ENCODE data around the gene RBM6.
"Not testable (repeated sequence)": the region's sequence is repeated elsewhere in the genome, so short reads cannot be mapped to it uniquely, and the experiment has no call there.

Gene RBM6

DNA sequence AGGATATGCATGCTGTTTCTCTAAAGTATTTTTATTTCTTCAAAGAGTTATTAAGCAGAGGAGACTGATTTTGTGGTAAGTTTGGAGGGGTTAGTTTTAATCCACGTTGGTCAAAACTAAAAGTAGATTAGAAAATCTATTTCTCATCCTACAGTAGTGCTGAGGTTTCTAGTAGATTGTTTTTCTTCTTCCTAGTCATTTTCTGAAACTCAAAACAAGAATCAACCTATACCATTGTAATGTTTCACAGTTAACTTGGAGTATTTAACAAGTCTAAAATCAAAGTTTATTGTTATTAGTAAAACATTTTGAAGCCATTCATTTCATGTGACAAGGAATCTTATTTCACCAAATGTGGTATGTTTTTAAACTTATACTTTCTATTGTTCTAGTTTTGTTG is 57.9 kb downstream of the RBM6 start:
- Histone ChIP-seq H3K36me3 (ENCODE audit: insufficient read depth, low read length) (peaks cover 45% of the 10 kb centered on the region), H3K27me3 (ENCODE audit: insufficient read depth, low read length) (no peaks in the 10 kb centered on the region), H3K4me1 (ENCODE audit: insufficient read depth, low read length) (peaks cover 14% of the 10 kb centered on the region), H3K4me3 (ENCODE audit: low read length) (no peak overlapping the region), H3K27ac (ENCODE audit: low read depth, low read length) (no peak overlapping the region), H3K9ac (ENCODE audit: low read depth, low read length) (no peak overlapping the region), H3K9me3 (ENCODE audit: insufficient read depth, low read depth, low read length) (no peaks in the 10 kb centered on the region)
- no CpG with 5 or more reads among the region's 1 CpG for WGBS

DNA sequence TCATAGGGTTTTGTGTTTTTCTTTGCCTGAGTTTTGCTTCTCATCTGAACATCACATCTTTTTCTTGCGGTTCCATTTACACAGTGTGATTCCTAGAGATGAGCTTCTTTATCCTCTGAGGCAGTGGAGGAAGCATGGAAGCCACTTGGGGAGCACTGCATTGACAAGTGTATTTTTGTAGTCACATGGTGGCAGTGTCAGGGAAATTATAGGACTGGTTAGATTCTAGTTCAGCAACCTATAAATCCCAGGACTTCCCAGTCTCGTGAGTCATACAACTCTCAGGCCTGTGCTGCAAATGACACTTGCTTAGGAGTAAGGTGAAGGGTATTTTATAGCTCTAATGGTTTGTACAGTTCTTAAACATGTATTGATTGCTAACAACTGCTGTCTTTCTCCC is 58.4 kb downstream of the RBM6 start:
- 90% methylated on average over 2 of the region's 2 CpGs for WGBS
- H3K4me1 ChIP-seq (ENCODE audit: insufficient read depth, low read length), result peaks cover 18% of the 10 kb centered on the region
- H3K27ac ChIP-seq (ENCODE audit: low read depth, low read length), result no peak overlapping the region
- H3K27me3 ChIP-seq (ENCODE audit: insufficient read depth, low read length), result no peaks in the 10 kb centered on the region
- no peak overlapping the region for H3K4me3 ChIP-seq (ENCODE audit: low read length)
- no peaks in the 10 kb centered on the region for H3K9me3 ChIP-seq (ENCODE audit: insufficient read depth, low read depth, low read length)
- peaks cover 45% of the 10 kb centered on the region for H3K36me3 ChIP-seq (ENCODE audit: insufficient read depth, low read length)
- H3K9ac ChIP-seq (ENCODE audit: low read depth, low read length), result no peak overlapping the region

DNA sequence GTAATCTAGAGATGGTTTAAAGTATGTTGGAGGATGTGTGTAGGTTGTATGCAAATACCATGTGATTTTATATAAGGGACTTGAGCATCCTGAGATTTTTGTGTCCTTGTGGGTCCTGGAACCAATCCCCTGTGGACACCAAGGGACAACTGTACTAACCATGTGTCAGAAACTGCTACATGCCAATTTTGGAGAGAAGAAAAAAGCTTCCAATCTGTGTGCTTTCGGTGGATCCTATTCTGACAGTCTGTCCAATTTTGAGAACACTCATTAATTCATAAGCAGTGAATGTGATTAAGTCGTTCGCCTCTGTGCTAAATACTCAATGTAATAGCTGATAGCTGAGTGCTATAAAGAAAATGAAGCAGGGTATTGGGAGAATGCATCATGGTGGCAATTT is 61.6 kb downstream of the RBM6 start:
- 98% methylated on average over 3 of the region's 3 CpGs for WGBS
- Histone ChIP-seq H3K27ac (ENCODE audit: low read depth, low read length) (no peak overlapping the region), H3K36me3 (ENCODE audit: insufficient read depth, low read length) (peaks cover 47% of the 10 kb centered on the region)

DNA sequence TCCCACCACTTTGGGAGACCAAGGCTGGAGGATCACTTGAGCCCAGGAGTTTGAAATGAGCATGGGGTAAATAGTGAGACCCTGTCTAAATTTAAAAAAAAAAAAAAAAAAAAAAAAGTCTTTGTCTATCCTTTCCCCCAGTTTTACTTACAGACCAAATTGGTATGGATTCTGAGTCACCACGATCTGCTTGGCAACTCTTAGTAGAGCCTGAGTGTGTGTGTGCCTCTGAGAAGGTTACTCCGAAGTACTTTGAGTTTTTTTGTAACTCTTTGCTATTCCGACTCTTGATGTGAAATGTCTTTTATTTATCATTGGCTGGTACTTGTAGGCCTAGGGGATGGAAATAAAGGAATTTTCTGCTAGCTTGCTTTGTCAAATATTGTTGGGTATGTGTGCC is 63.3 kb downstream of the RBM6 start:
- Histone ChIP-seq H3K27me3 (ENCODE audit: insufficient read depth, low read length) (no peaks in the 10 kb centered on the region), H3K4me1 (ENCODE audit: insufficient read depth, low read length) (peaks cover 13% of the 10 kb centered on the region), H3K9me3 (ENCODE audit: insufficient read depth, low read depth, low read length) (no peaks in the 10 kb centered on the region), H3K27ac (ENCODE audit: low read depth, low read length) (no peak overlapping the region), H3K4me3 (ENCODE audit: low read length) (no peak overlapping the region), H3K36me3 (ENCODE audit: insufficient read depth, low read length) (peaks cover 40% of the 10 kb centered on the region), H3K9ac (ENCODE audit: low read depth, low read length) (no peak overlapping the region)
- 92% methylated on average over 3 of the region's 3 CpGs for WGBS

More for the DNA sequence above, 61.6 kb downstream of the RBM6 start:
- peaks cover 16% of the 10 kb centered on the region for H3K4me1 ChIP-seq (ENCODE audit: insufficient read depth, low read length)
- no peak overlapping the region for H3K9ac ChIP-seq (ENCODE audit: low read depth, low read length)
- H3K27me3 ChIP-seq (ENCODE audit: insufficient read depth, low read length), result no peaks in the 10 kb centered on the region
- no peak overlapping the region for H3K4me3 ChIP-seq (ENCODE audit: low read length)
- no peaks in the 10 kb centered on the region for H3K9me3 ChIP-seq (ENCODE audit: insufficient read depth, low read depth, low read length)

DNA sequence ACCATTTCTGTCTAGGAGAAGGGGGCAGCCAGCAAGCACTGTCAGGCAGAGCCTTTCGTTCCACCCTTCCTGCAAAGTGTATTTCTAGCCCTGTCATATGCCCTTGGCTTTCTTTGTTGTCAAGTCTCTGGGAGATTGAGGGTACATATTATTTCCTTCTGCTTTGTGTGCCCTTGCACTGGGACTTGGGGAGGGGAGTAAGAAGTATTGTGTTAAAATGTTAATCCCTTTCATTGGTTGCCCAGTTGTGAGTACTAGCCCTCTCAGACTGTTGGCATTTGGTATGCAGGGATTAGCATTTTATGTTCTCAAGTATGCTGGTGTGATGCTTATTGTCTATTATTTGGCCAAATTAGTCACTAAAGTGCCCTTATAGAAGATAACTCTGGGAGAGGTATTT is 63.9 kb downstream of the RBM6 start:
- 33% methylated on average over 1 of the region's 1 CpG for WGBS
- Histone ChIP-seq H3K27ac (ENCODE audit: low read depth, low read length) (no peak overlapping the region), H3K36me3 (ENCODE audit: insufficient read depth, low read length) (peaks cover 38% of the 10 kb centered on the region), H3K9ac (ENCODE audit: low read depth, low read length) (no peak overlapping the region), H3K4me1 (ENCODE audit: insufficient read depth, low read length) (peaks cover 12% of the 10 kb centered on the region), H3K27me3 (ENCODE audit: insufficient read depth, low read length) (no peaks in the 10 kb centered on the region), H3K9me3 (ENCODE audit: insufficient read depth, low read depth, low read length) (no peaks in the 10 kb centered on the region), H3K4me3 (ENCODE audit: low read length) (no peak overlapping the region)

DNA sequence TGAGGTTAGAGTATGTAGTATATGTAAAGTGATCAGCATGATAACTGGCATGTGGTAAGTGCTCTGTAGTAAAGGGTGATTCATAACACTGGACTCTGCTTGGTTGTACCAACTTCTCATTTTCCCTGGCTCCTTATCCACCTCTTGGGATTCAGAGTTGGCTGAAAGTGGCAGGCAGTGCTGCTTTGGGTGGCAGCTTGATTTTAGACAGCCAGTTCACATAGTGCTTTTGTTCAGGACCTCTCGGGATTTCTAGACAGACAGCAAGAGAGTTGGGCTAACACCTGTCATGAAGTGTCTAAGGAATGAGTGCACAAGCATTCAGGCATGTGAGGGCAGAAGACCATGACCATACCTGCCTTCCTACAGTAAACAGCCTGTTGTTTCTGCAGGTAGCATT is 69.0 kb downstream of the RBM6 start:
- Histone ChIP-seq H3K4me1 (ENCODE audit: insufficient read depth, low read length) (peaks cover 3% of the 10 kb centered on the region), H3K27me3 (ENCODE audit: insufficient read depth, low read length) (no peaks in the 10 kb centered on the region), H3K4me3 (ENCODE audit: low read length) (no peak overlapping the region), H3K36me3 (ENCODE audit: insufficient read depth, low read length) (peaks cover 20% of the 10 kb centered on the region; the same call in 1 of the 2 replicates), H3K27ac (ENCODE audit: low read depth, low read length) (no peak overlapping the region), H3K9ac (ENCODE audit: low read depth, low read length) (no peak overlapping the region), H3K9me3 (ENCODE audit: insufficient read depth, low read depth, low read length) (no peaks in the 10 kb centered on the region)
- WGBS, result 93% methylated on average over 1 of the region's 1 CpG

DNA sequence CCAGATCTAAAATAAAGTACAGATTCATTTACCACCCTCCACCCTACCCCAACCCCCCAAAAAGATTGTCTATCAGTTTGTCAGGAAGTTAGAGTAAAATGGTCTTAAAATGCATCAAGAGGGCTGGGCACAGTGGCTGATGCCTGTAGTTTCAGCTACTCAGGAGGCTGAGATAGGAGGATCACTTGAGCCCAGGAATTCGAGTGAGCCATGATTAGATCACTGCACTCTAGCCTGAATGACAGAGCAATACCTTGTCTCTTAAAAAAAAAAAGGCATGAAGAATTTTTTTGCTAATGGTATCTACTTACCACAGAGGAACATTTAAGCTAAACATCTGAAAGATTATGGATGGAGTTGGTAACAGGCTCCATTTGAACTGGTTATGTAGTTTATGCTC is 71.0 kb downstream of the RBM6 start:
- H3K4me3 ChIP-seq (ENCODE audit: low read length), result no peak overlapping the region
- H3K4me1 ChIP-seq (ENCODE audit: insufficient read depth, low read length), result no peaks in the 10 kb centered on the region
- no peak overlapping the region for H3K9ac ChIP-seq (ENCODE audit: low read depth, low read length)
- no peak overlapping the region for H3K27ac ChIP-seq (ENCODE audit: low read depth, low read length)
- H3K9me3 ChIP-seq (ENCODE audit: insufficient read depth, low read depth, low read length), result no peaks in the 10 kb centered on the region
- peaks cover 21% of the 10 kb centered on the region; the same call in 1 of the 2 replicates for H3K36me3 ChIP-seq (ENCODE audit: insufficient read depth, low read length)
- 77% methylated on average over 1 of the region's 1 CpG for WGBS
- H3K27me3 ChIP-seq (ENCODE audit: insufficient read depth, low read length), result no peaks in the 10 kb centered on the region

DNA sequence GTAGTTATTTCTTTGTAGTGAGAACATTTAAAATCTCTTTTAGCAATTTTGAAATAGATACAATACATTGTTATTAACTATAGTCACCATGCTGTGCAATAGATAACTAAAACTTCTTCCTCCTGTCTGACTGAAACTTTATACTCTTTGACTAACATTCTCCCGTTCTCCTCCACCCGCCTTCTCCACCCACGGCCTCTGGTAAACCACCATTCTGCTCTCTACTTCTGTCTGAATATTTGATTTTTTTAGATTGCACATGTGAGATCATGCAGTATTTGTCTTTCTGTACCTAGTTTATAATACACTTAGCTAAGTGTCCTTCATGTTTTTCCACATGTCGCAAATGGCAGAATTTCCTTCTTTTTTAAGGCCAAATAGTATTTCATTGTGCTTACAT is 76.0 kb downstream of the RBM6 start:
- WGBS, result over 99% methylated on average over 4 of the region's 4 CpGs
- Histone ChIP-seq H3K36me3 (ENCODE audit: insufficient read depth, low read length) (peaks cover 32% of the 10 kb centered on the region; the same call in 1 of the 2 replicates), H3K4me3 (ENCODE audit: low read length) (no peak overlapping the region), H3K27me3 (ENCODE audit: insufficient read depth, low read length) (no peaks in the 10 kb centered on the region), H3K9ac (ENCODE audit: low read depth, low read length) (no peak overlapping the region), H3K27ac (ENCODE audit: low read depth, low read length) (no peak overlapping the region), H3K9me3 (ENCODE audit: insufficient read depth, low read depth, low read length) (no peaks in the 10 kb centered on the region), H3K4me1 (ENCODE audit: insufficient read depth, low read length) (no peaks in the 10 kb centered on the region)

DNA sequence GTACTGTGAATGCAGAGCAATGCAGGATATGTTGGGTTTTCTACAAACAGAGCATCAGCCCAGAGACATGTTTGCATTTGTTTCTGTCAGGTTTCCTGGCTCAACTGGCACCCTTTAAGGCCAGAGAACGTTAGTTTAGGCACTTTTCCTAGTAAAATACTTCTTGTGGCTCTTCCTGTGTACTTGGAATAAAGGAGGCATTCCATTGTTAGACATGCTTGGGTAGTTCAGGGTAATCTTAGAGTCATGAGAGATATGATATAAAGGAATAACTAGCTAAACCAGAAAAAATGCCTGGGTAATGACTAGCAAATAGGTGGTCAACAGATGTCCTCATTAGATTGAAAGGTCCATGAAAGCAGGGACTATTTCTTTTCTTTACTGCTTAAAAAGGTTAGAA is 88.4 kb downstream of the RBM6 start:
- peaks cover 7% of the 10 kb centered on the region for H3K36me3 ChIP-seq (ENCODE audit: insufficient read depth, low read length)
- no peaks in the 10 kb centered on the region for H3K27me3 ChIP-seq (ENCODE audit: insufficient read depth, low read length)
- WGBS, result 90% methylated on average over 1 of the region's 1 CpG
- no peak overlapping the region for H3K9ac ChIP-seq (ENCODE audit: low read depth, low read length)
- H3K9me3 ChIP-seq (ENCODE audit: insufficient read depth, low read depth, low read length), result no peaks in the 10 kb centered on the region
- 0 out of 2 replicates have a peak, but pooled peaks cover 4% of the 10 kb centered on the region for H3K4me1 ChIP-seq (ENCODE audit: insufficient read depth, low read length)
- no peak overlapping the region for H3K27ac ChIP-seq (ENCODE audit: low read depth, low read length)
- H3K4me3 ChIP-seq (ENCODE audit: low read length), result no peak overlapping the region

DNA sequence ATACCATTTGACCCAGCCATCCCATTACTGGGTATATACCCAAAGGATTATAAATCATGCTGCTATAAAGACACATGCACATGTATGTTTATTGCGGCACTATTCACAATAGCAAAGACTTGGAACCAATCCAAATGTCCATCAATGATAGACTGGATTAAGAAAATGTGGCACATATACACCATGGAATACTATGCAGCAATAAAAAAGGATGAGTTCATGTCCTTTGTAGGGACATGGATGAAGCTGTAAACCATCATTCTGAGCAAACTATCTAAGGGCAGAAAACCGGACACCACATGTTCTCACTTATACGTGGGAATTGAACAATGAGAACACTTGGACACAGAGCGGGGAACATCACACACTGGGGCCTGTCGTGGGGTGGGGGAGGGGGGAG is 91.3 kb downstream of the RBM6 start:
- not testable (repeated sequence) for H3K27me3 ChIP-seq (ENCODE audit: insufficient read depth, low read length); H3K9ac ChIP-seq (ENCODE audit: low read depth, low read length); H3K36me3 ChIP-seq (ENCODE audit: insufficient read depth, low read length); H3K4me3 ChIP-seq (ENCODE audit: low read length); H3K4me1 ChIP-seq (ENCODE audit: insufficient read depth, low read length); H3K27ac ChIP-seq (ENCODE audit: low read depth, low read length); H3K9me3 ChIP-seq (ENCODE audit: insufficient read depth, low read depth, low read length)
- 98% methylated on average over 4 of the region's 5 CpGs for WGBS

DNA sequence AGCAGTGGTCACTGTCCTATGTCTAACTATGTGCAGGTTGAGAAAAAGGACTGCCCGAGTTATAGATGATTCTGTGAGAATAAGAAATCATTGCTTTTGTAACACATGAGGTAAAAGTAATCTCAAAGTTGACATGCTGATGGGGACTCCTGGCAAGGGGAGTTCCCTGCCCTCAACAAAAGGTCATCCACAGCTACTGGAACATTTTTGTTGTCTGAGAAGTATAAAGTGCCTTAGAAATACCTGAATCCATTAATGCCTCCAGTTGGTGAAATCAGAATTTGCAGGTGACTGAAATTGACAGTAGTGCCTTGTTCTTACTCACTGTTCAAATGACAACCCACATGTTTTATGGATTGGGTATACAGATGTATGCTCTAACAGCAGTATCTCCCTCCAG is 105.0 kb downstream of the RBM6 start:
- no peak overlapping the region for H3K4me3 ChIP-seq (ENCODE audit: low read length)
- no peak overlapping the region for H3K9ac ChIP-seq (ENCODE audit: low read depth, low read length)
- no peaks in the 10 kb centered on the region for H3K27me3 ChIP-seq (ENCODE audit: insufficient read depth, low read length)
- 89% methylated on average over 1 of the region's 1 CpG for WGBS
- no peaks in the 10 kb centered on the region for H3K9me3 ChIP-seq (ENCODE audit: insufficient read depth, low read depth, low read length)
- no peaks in the 10 kb centered on the region for H3K4me1 ChIP-seq (ENCODE audit: insufficient read depth, low read length)
- no peak overlapping the region for H3K27ac ChIP-seq (ENCODE audit: low read depth, low read length)
- H3K36me3 ChIP-seq (ENCODE audit: insufficient read depth, low read length), result peaks cover 27% of the 10 kb centered on the region

DNA sequence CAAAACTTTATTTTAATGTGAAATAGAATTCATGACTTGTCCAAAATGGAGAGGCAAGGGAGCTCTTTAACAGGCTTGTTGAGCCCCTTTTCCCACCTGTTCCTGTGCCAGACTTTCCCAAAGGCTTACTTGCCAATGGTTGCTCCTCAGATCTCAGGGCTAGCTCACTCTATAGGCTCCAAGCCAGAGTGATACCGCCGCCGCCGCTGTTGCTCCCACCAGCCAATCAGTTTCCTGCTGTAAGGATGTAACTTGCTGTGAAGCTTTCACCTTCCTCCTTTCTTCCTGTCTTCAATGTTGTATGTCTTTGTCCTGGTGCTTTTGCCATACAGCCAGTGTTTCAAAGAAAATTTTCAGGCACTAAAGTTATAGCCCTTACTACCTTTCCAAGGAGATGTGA is 107.5 kb downstream of the RBM6 start:
- WGBS, result 95% methylated on average over 4 of the region's 4 CpGs
- Histone ChIP-seq H3K36me3 (ENCODE audit: insufficient read depth, low read length) (peaks cover 48% of the 10 kb centered on the region), H3K9me3 (ENCODE audit: insufficient read depth, low read depth, low read length) (no peaks in the 10 kb centered on the region), H3K27me3 (ENCODE audit: insufficient read depth, low read length) (no peaks in the 10 kb centered on the region), H3K27ac (ENCODE audit: low read depth, low read length) (no peak overlapping the region), H3K4me1 (ENCODE audit: insufficient read depth, low read length) (no peaks in the 10 kb centered on the region), H3K4me3 (ENCODE audit: low read length) (no peak overlapping the region), H3K9ac (ENCODE audit: low read depth, low read length) (no peak overlapping the region)

All from HUES64 (cell line).